PC-9 (cell line): Measurements from ENCODE around the gene TMEM120B. TPM values are rescaled to one million over a fixed set of nuclear protein-coding genes. Genes with fewer than 3 reads are reported as not detected.
A peak's percentile ranks its signal among the peaks of the same experiment; 100 is the strongest.

Experiments used
- BruUV-seq: library from RNA; stranded (reverse); fragments of 400-500 nt; replicated peaks from 2 replicates; lab custom pipeline; 2021; lab: Mats Ljungman, UMichigan
- CTCF ChIA-PET: fragments of 300-600 bp; sonication (Branson Sonifier 250); formaldehyde crosslinking; loops from one replicate; lab custom pipeline; 2022; ENCODE audit warnings: antibody characterized with exemption; lab: Charles Lee
- POLR2A ChIA-PET: fragments of 300-600 bp; sonication (Branson Sonifier 250); formaldehyde crosslinking; loops from one replicate; lab custom pipeline; 2022; ENCODE audit warnings: antibody characterized with exemption; ENCODE audit not compliant: unreplicated experiment; lab: Charles Lee
- DNase-seq, 2 experiments: peaks; one replicate each; pipeline versions ENCODE4 v3.0.0 to v3.0.0-alpha.2; 2015 to 2022; ENCODE audit warnings: mixed read lengths in 1 of 2
- H2AFZ ChIP-seq: fragments of 200-600 bp; sonication (generic); 2 replicates; pipeline ENCODE4 v1.8.1; 2017; ENCODE audit warnings: antibody characterized with exemption
- H3F3A ChIP-seq: fragments of 200-600 bp; sonication (generic); 2 replicates; pipeline ENCODE4 v1.8.1; 2017; ENCODE audit warnings: antibody characterized with exemption, mild to moderate bottlenecking, low read depth; ENCODE audit not compliant: insufficient read depth
- H3K27ac ChIP-seq: fragments of 200-600 bp; sonication (generic); 2 replicates; pipeline ENCODE4 v1.6.1; 2016; ENCODE audit warnings: mixed run types
- H3K27me3 ChIP-seq: fragments of 200-600 bp; sonication (generic); 2 replicates; pipeline ENCODE4 v1.6.1; 2016; ENCODE audit warnings: low read depth, mixed run types; ENCODE audit not compliant: insufficient read depth
- H3K36me3 ChIP-seq: fragments of 200-600 bp; sonication (generic); 2 replicates; pipeline ENCODE4 v1.6.1; 2016; ENCODE audit warnings: low read depth, mixed run types
- H3K4me1 ChIP-seq: fragments of 200-600 bp; sonication (generic); replicated peaks from 2 replicates; pipeline ENCODE4 v1.6.1; 2016; ENCODE audit warnings: mixed run types; ENCODE audit not compliant: insufficient read depth
- H3K4me2 ChIP-seq: fragments of 200-600 bp; sonication (generic); 2 replicates; pipeline ENCODE4 v1.6.1; 2017; ENCODE audit warnings: mixed run types
- H3K4me3 ChIP-seq: fragments of 200-600 bp; sonication (generic); 2 replicates; pipeline ENCODE4 v1.6.1; 2016; ENCODE audit warnings: mixed run types
- H3K79me2 ChIP-seq: fragments of 200-600 bp; sonication (generic); 2 replicates; pipeline ENCODE4 v1.6.1; 2017; ENCODE audit warnings: low read depth, mixed run types
- H3K9me2 ChIP-seq: fragments of 200-600 bp; sonication (generic); 2 replicates; pipeline ENCODE4 v1.8.1; 2017; ENCODE audit warnings: mild to moderate bottlenecking; ENCODE audit not compliant: insufficient read depth
- H3K9me3 ChIP-seq: fragments of 200-600 bp; sonication (generic); 2 replicates; pipeline ENCODE4 v1.8.1; 2016; ENCODE audit warnings: low read depth; ENCODE audit not compliant: insufficient read depth
- H4K20me1 ChIP-seq: fragments of 200-600 bp; sonication (generic); 2 replicates; pipeline ENCODE4 v1.8.1; 2017; ENCODE audit not compliant: insufficient read depth
- CTCF ChIP-seq: fragments of 200-600 bp; sonication (generic); conservative IDR thresholded peaks from 2 replicates; pipeline ENCODE4 v1.6.1; 2017; ENCODE audit warnings: mixed run types, antibody characterized with exemption, mild to moderate bottlenecking, moderate library complexity
- EZH2 ChIP-seq: fragments of 200-600 bp; sonication (generic); IDR thresholded peaks from 2 replicates; pipeline ENCODE4 v1.8.0; 2017; ENCODE audit warnings: antibody characterized with exemption, low read depth
- intact Hi-C: fragments of 100-400 bp; cut with micrococcal nuclease; formaldehyde crosslinking; loops from one replicate; pipeline ENCODE4 v1.10.0; 2022; ENCODE audit not compliant: unreplicated experiment
- total RNA-seq: library from RNA; stranded (reverse); gene quantifications from 2 replicates; pipeline ENCODE4 v1.2.3, GENCODE V29; 2021

Gene TMEM120B
- total RNA-seq, 1 experiment from 2014 or later, result 12.4 TPM

GRCh38 chr12:121793440-121793837, 80.9 kb downstream of the TMEM120B start, which contains the start of gene RHOF:
Gene RHOF (minus strand): TSS chr12:121793688. CDS start chr12:121793633, 55 bp downstream.
- H3K9me3 ChIP-seq, result no peaks in the 10 kb centered on the region
- peaks cover 72% of the 10 kb centered on the region for H3K79me2 ChIP-seq
- no TSS peak for BruUV-seq
- H3K27me3 ChIP-seq, result no peaks in the 10 kb centered on the region
- H3K4me2 ChIP-seq, result peak within 1 kb of the TSS; percentile 93
- H2AFZ ChIP-seq, result peak within 1 kb of the TSS; percentile 80
- peak within 1 kb of the TSS; percentile 100 for H3K27ac ChIP-seq
- H3K36me3 ChIP-seq, result no peaks in the 10 kb centered on the region
- peaks cover 70% of the 10 kb centered on the region for H3F3A ChIP-seq
- ChIA-PET POLR2A (interaction anchor here (0.5 to 1.1 kb wide), 3 partner anchors 10 to 42 kb away, joined by 4 to 5 read pairs (median 4); no protein-coding TSS in a partner anchor), CTCF (interaction anchor here (0.6 to 4.9 kb wide), 8 partner anchors 18 to 241 kb away, joined by 3 to 32 read pairs (median 9); partner anchors contain the start of gene PSMD9)
- H4K20me1 ChIP-seq, result no peaks in the 10 kb centered on the region
- no peaks in the 10 kb centered on the region for H3K9me2 ChIP-seq
- H3K4me3 ChIP-seq, result peak within 1 kb of the TSS; percentile 79
- no peak for DNase-seq
- H3K4me1 ChIP-seq, result peaks cover 71% of the 10 kb centered on the region
- TF ChIP-seq EZH2 (no peak), CTCF (no peak)
- intact Hi-C loops, result loop anchor here (2.0 to 10.0 kb wide), 5 partner anchors 81 to 569 kb away; partner anchors contain the start of gene TMEM120B

- peak overlapping the region; percentile 100 for H3K27ac ChIP-seq
- H3K4me1 ChIP-seq, result peaks cover 71% of the 10 kb centered on the region
- H3K36me3 ChIP-seq, result no peaks in the 10 kb centered on the region
- peaks cover 72% of the 10 kb centered on the region for H3K79me2 ChIP-seq
- POLR2A ChIA-PET, result interaction anchor here (0.5 to 1.1 kb wide), 7 partner anchors 9 to 1177 kb away, joined by 3 to 8 read pairs (median 4); no protein-coding TSS in a partner anchor
- no peaks in the 10 kb centered on the region for H3K9me2 ChIP-seq
- H2AFZ ChIP-seq, result peak overlapping the region; percentile 80
- BruUV-seq, result no TSS peak
- peaks cover 70% of the 10 kb centered on the region for H3F3A ChIP-seq
- peak overlapping the region; percentile 79 for H3K4me3 ChIP-seq
- H3K27me3 ChIP-seq, result no peaks in the 10 kb centered on the region
- CTCF ChIA-PET, result interaction anchor here (0.5 to 4.9 kb wide), 20 partner anchors 9 to 351 kb away, joined by 3 to 48 read pairs (median 4); partner anchors contain the start of gene PSMD9
- H3K4me2 ChIP-seq, result peak overlapping the region; percentile 93
- peak; percentile 87 for TF ChIP-seq CTCF
- no peak for TF ChIP-seq EZH2
- peak; percentile 82 to 98 for DNase-seq
- H4K20me1 ChIP-seq, result no peaks in the 10 kb centered on the region
- H3K9me3 ChIP-seq, result no peaks in the 10 kb centered on the region
- intact Hi-C loops, result loop anchor here (1.0 to 10.0 kb wide), 11 partner anchors 8 to 569 kb away; partner anchors contain the start of genes ORAI1 and TMEM120B
Observed at GRCh38 chr12:121793838-121794533, 81.4 kb downstream of the TMEM120B start.

GRCh38 chr12:121794534-121795033, 82.0 kb downstream of the TMEM120B start:
- Histone ChIP-seq H3K4me1 (peaks cover 69% of the 10 kb centered on the region), H3K27ac (peak overlapping the region; percentile 69), H3K9me2 (no peaks in the 10 kb centered on the region), H4K20me1 (no peaks in the 10 kb centered on the region), H3K9me3 (no peaks in the 10 kb centered on the region), H3K27me3 (no peaks in the 10 kb centered on the region), H3K36me3 (no peaks in the 10 kb centered on the region), H3K4me3 (peak overlapping the region; percentile 35; the same call in 1 of the 2 replicates), H3K79me2 (peaks cover 70% of the 10 kb centered on the region), H2AFZ (no peak overlapping the region), H3K4me2 (peak overlapping the region; percentile 93), H3F3A (peaks cover 68% of the 10 kb centered on the region)
- CTCF ChIA-PET, result interaction anchor here (0.5 to 4.9 kb wide), 17 partner anchors 10 to 351 kb away, joined by 3 to 48 read pairs (median 5); partner anchors contain the start of gene PSMD9
- no TSS peak for BruUV-seq
- POLR2A ChIA-PET, result interaction anchor here (0.6 to 1.1 kb wide), 5 partner anchors 9 to 1177 kb away, joined by 3 to 8 read pairs (median 4); no protein-coding TSS in a partner anchor
- DNase-seq, result no peak
- TF ChIP-seq CTCF (no peak), EZH2 (no peak)
- intact Hi-C loops, result loop anchor here (1.0 to 10.0 kb wide), 10 partner anchors 8 to 570 kb away; partner anchors contain the start of genes ORAI1 and TMEM120B
